Measurements from ENCODE around the gene HARBI1. TPM values are rescaled to one million over a fixed set of nuclear protein-coding genes. Genes with fewer than 3 reads are reported as not detected.

HARBI1 gene, protein sequence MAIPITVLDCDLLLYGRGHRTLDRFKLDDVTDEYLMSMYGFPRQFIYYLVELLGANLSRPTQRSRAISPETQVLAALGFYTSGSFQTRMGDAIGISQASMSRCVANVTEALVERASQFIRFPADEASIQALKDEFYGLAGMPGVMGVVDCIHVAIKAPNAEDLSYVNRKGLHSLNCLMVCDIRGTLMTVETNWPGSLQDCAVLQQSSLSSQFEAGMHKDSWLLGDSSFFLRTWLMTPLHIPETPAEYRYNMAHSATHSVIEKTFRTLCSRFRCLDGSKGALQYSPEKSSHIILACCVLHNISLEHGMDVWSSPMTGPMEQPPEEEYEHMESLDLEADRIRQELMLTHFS
- 2.6 and 4.1 TPM in 2 replicates for total RNA-seq

DNA sequence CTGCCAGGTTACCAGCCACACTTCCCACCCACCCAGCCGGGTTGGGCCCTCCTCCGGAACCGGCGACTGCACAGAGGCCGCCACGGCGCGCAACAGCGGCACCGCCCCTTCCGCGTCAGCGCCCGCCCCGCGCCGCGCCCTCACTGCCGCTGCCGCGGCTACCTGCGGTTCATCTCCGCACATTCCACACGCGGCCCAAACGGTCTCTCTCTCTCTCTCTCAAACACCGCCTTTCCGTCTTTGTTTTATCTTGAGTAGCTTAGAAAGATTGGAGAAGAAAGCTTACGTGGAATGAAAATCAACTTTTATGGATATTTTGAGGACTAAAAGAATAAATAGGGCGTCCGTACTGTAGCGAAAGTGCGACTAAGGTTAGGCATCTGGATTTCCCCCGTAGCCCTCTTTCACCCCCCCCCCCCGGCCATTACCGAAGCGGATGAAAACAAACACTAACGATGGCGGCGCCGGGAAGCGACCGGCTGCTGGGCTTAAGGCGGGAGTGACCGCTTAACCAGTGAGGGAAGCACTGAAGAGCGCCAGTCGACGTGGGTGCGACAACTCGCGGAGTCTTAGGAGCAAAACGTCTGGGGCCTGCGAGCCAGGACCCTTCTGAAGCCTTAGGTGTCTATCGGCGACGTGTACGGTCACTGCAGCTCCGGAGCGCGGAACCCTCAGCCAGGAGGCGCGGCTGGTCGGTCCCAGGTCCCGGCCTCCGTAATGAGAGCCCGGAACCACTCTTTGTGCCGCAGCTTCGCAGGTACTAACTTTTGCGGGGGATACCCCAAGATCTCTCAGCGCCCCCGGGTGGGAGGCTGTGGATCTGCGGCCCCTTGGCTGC lies at the start of gene HARBI1, which contains the start of gene ATG13:
Gene HARBI1 (minus strand): TSS at position 94 of the 838 bp plus-strand sequence. CDS start 990 bp downstream, outside the sequence.
Gene ATG13 (plus strand): TSS at position 420 of the 838 bp plus-strand sequence. CDS start 26,739 bp downstream, outside the sequence.

DNA sequence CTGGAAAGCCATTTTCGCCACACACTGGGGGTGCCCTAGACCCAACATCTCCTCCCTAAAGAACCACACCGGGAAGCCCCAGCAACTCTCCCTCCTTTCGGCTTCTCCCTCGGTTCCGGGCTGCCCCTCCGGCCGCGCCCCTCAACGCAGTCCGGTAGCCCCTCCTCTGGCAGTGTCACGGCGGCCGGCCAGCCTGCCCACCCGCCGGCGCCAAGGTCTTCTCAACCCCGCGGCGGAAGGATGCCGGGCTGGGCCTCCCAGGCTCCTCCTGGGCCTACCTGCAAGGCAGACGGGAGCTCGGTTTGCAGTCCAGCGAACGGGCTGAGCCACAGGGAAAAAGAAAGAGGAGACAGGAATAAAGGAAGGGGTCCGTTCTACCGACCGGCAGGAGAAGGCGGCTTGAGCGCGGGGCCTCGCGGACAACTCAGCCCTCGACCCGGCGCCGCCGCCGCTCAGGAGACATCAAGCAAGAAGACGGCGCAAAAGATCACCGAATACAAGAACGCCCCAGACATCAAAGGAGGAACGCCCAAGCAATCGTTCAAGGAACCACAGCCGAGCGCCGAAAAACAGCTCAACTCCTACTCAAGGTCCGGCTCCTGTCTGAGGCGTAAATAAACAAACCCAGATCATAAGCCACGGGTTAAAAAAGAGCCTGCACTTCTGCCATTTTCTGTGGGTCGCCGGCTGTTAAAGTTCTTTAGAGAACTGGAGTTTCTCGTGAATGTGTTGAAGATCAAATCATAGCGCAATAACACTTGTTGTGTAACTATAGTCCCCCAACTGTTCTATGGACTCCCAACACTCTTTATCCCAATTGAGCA lies 23.3 kb downstream of the HARBI1 start, which contains the start of gene AMBRA1:
Gene AMBRA1 (minus strand): TSS at position 474 of the 824 bp plus-strand sequence. CDS start 45,643 bp downstream, outside the sequence.

Other genes with a start within 250 kb of the HARBI1 start
- 183 and 191 TPM in 2 replicates for gene MDK, start 235.6 kb downstream of the HARBI1 start, total RNA-seq
- 0.35 TPM in 1 of 2 replicates, not detected in the other for gene CHRM4, start 225.5 kb downstream of the HARBI1 start, total RNA-seq
- 28.5 and 32.0 TPM in 2 replicates for gene AMBRA1, start 23.2 kb downstream of the HARBI1 start, total RNA-seq
- gene ATG13, start 326 bp upstream of the HARBI1 start, total RNA-seq: 84.7 and 101 TPM in 2 replicates
- gene ARHGAP1, start 83.4 kb upstream of the HARBI1 start, total RNA-seq: 44.1 and 49.6 TPM in 2 replicates
- 9.2 and 11.2 TPM in 2 replicates for gene ZNF408, start 83.8 kb upstream of the HARBI1 start, total RNA-seq
- gene F2, start 102.0 kb upstream of the HARBI1 start, total RNA-seq: not detected in 2 replicates
- gene CKAP5, start 229.1 kb upstream of the HARBI1 start, total RNA-seq: 57.9 and 81.9 TPM in 2 replicates